HEK293 (cell line): ENCODE data around the gene EBF3.

ENCODE experiments used
- CTCF ChIA-PET: fragments of 350-600 bp; formaldehyde crosslinking; extraction: SDS; loops from one replicate; lab custom pipeline; 2021; ENCODE audit warnings: antibody characterized with exemption; lab: Yijun Ruan, JAX
- POLR2A ChIA-PET: fragments of 300-600 bp; formaldehyde crosslinking; extraction: SDS; loops from one replicate; lab custom pipeline; 2020; ENCODE audit warnings: antibody characterized with exemption, inconsistent platforms; lab: Yijun Ruan, JAX
- H3K27ac ChIP-seq: fragments of 200-500 bp; sonication (Bioruptor generic); 2 replicates; pipeline ENCODE4 v1.5.1; 2014; ENCODE audit warnings: low read depth, low read length, control low read depth, inconsistent platforms; ENCODE audit errors: extremely low read depth
- H3K36me3 ChIP-seq, 2 experiments: fragments of 200-500 bp in 1 of 2; sonication (Bioruptor generic) in 1 of 2; 1 replicate in 1 of 2; 2 replicates in 1 of 2; pipeline ENCODE4 v1.5.1; 2014 to 2017; ENCODE audit warnings: inconsistent platforms in 2 of 2, low read length in 2 of 2; ENCODE audit not compliant: control insufficient read depth in 2 of 2, insufficient read depth in 1 of 2
- H3K4me1 ChIP-seq: fragments of 200-500 bp; sonication (Bioruptor generic); 2 replicates; pipeline ENCODE4 v1.5.1; 2014; ENCODE audit warnings: mild to moderate bottlenecking, low read length, inconsistent platforms; ENCODE audit not compliant: control insufficient read depth, insufficient read depth
- H3K4me3 ChIP-seq: 2 replicates; pipeline ENCODE4 v1.5.1; 2011; ENCODE audit warnings: low read depth, mild to moderate bottlenecking, control low read depth, low read length, moderate library complexity
- H3K9me3 ChIP-seq: fragments of 200-500 bp; sonication (Bioruptor generic); 2 replicates; pipeline ENCODE4 v1.5.1; 2014; ENCODE audit warnings: low read depth, low read length, inconsistent platforms; ENCODE audit not compliant: control insufficient read depth, insufficient read depth
- FEZF1 ChIP-seq: fragments of 450-650 bp; formaldehyde crosslinking; IDR thresholded peaks from 2 replicates; pipeline ENCODE4 v1.5.1; 2016; ENCODE audit warnings: missing biosample characterization, missing genetic modification characterization
- KLF10 ChIP-seq: fragments of 450-650 bp; IDR thresholded peaks from 2 replicates; pipeline ENCODE4 v1.5.1; 2018; ENCODE audit warnings: missing biosample characterization, mild to moderate bottlenecking, missing genetic modification characterization
- KLF7 ChIP-seq: fragments of 450-650 bp; formaldehyde crosslinking; IDR thresholded peaks from 2 replicates; pipeline ENCODE4 v1.5.1; 2016; ENCODE audit warnings: missing biosample characterization, missing genetic modification characterization, borderline replicate concordance
- PATZ1 ChIP-seq: fragments of 450-650 bp; formaldehyde crosslinking; IDR thresholded peaks from 2 replicates; pipeline ENCODE4 v1.5.1; 2016; ENCODE audit warnings: missing biosample characterization, missing genetic modification characterization
- PBX3 ChIP-seq: sonication (generic); formaldehyde crosslinking; IDR thresholded peaks from 2 replicates; pipeline ENCODE4 v1.8.1; 2022; ENCODE audit warnings: mild to moderate bottlenecking, moderate library complexity, missing genetic modification reagents
- ZNF132 ChIP-seq: fragments of 450-650 bp; formaldehyde crosslinking; IDR thresholded peaks from 2 replicates; pipeline ENCODE4 v1.5.1; 2017; ENCODE audit warnings: missing biosample characterization, missing genetic modification characterization, borderline replicate concordance
- ZNF133 ChIP-seq: fragments of 450-650 bp; formaldehyde crosslinking; IDR thresholded peaks from 2 replicates; pipeline ENCODE4 v1.5.1; 2016; ENCODE audit warnings: missing biosample characterization, missing genetic modification characterization
- ZNF146 ChIP-seq: fragments of 450-650 bp; formaldehyde crosslinking; IDR thresholded peaks from 2 replicates; pipeline ENCODE4 v1.5.1; 2016; ENCODE audit warnings: missing biosample characterization, missing genetic modification characterization
- ZNF18 ChIP-seq: fragments of 450-650 bp; formaldehyde crosslinking; IDR thresholded peaks from 2 replicates; pipeline ENCODE4 v1.5.1; 2016; ENCODE audit warnings: missing biosample characterization, missing genetic modification characterization
- ZNF350 ChIP-seq: fragments of 450-650 bp; formaldehyde crosslinking; IDR thresholded peaks from 2 replicates; pipeline ENCODE4 v1.5.0; 2017; ENCODE audit warnings: missing biosample characterization, mild to moderate bottlenecking, missing genetic modification characterization
- ZNF354C ChIP-seq: fragments of 450-650 bp; formaldehyde crosslinking; IDR thresholded peaks from 2 replicates; pipeline ENCODE4 v1.5.1; 2016; ENCODE audit warnings: missing biosample characterization, missing genetic modification characterization, low read depth, borderline replicate concordance
- ZNF501 ChIP-seq: fragments of 450-650 bp; formaldehyde crosslinking; IDR thresholded peaks from 2 replicates; pipeline ENCODE4 v1.5.1; 2016; ENCODE audit warnings: missing biosample characterization, missing genetic modification characterization
- ZNF530 ChIP-seq: fragments of 450-650 bp; formaldehyde crosslinking; IDR thresholded peaks from 2 replicates; pipeline ENCODE4 v1.5.1; 2016; ENCODE audit warnings: low read depth, missing biosample characterization, missing genetic modification characterization
- ZNF626 ChIP-seq: fragments of 450-650 bp; sonication (Bioruptor Pico); formaldehyde crosslinking; IDR thresholded peaks from 2 replicates; pipeline ENCODE4 v1.5.1; 2018; ENCODE audit warnings: missing biosample characterization, missing genetic modification characterization, inconsistent platforms
- ZNF629 ChIP-seq: fragments of 450-650 bp; formaldehyde crosslinking; IDR thresholded peaks from 2 replicates; pipeline ENCODE4 v1.5.1; 2017; ENCODE audit warnings: missing biosample characterization, missing genetic modification characterization
- ZNF639 ChIP-seq: fragments of 450-650 bp; formaldehyde crosslinking; IDR thresholded peaks from 2 replicates; pipeline ENCODE4 v1.5.1; 2016; ENCODE audit warnings: missing biosample characterization, missing genetic modification characterization
- ZNF660 ChIP-seq: fragments of 450-650 bp; IDR thresholded peaks from 2 replicates; pipeline ENCODE4 v1.5.1; 2018; ENCODE audit warnings: missing biosample characterization, mild to moderate bottlenecking, missing genetic modification characterization
- ZNF692 ChIP-seq: fragments of 450-650 bp; formaldehyde crosslinking; IDR thresholded peaks from 2 replicates; pipeline ENCODE4 v1.5.1; 2016; ENCODE audit warnings: missing biosample characterization, missing genetic modification characterization
- ZSCAN23 ChIP-seq: fragments of 450-650 bp; formaldehyde crosslinking; IDR thresholded peaks from 2 replicates; pipeline ENCODE4 v1.5.1; 2016; ENCODE audit warnings: missing biosample characterization, missing genetic modification characterization
- ZXDB ChIP-seq: fragments of 450-650 bp; formaldehyde crosslinking; IDR thresholded peaks from 2 replicates; pipeline ENCODE4 v1.5.1; 2016; ENCODE audit warnings: missing biosample characterization, missing genetic modification characterization

EBF3 gene

GRCh38 chr10:129839285-129840195 is 124.5 kb downstream of the EBF3 start (continued):
- no peak for TF ChIP-seq ZNF639 (tag by site-specific recombination)
- TF ChIP-seq ZXDB (tag by site-specific recombination), result no peak
- no peak for TF ChIP-seq KLF7
- no peak for TF ChIP-seq ZNF530
- TF ChIP-seq FEZF1 (tag by site-specific recombination), result no peak
- TF ChIP-seq ZNF692 (tag by site-specific recombination), result no peak
- TF ChIP-seq KLF10 (tag by site-specific recombination), result no peak
- TF ChIP-seq ZNF629 (tag by site-specific recombination), result no peak

GRCh38 chr10:129838794-129839193 is 125.3 kb downstream of the EBF3 start:
- CTCF ChIA-PET, result no interaction called here

GRCh38 chr10:129837909-129838582 is 126.0 kb downstream of the EBF3 start:
- TF ChIP-seq ZNF18 (tag by site-specific recombination) (no peak), PATZ1 (no peak)
- Histone ChIP-seq H3K4me3 (no peak overlapping the region), H3K4me1 (no peaks in the 10 kb centered on the region), H3K9me3 (no peaks in the 10 kb centered on the region), H3K36me3 (peaks cover 0 to 56% of the 10 kb centered on the region in 2 experiments), H3K27ac (no peak overlapping the region)
- ChIA-PET POLR2A (no interaction called here), CTCF (no interaction called here)

More at GRCh38 chr10:129838794-129839193, 125.3 kb downstream of the EBF3 start:
- Histone ChIP-seq H3K27ac (no peak overlapping the region), H3K9me3 (no peaks in the 10 kb centered on the region), H3K4me1 (no peaks in the 10 kb centered on the region), H3K36me3 (peaks cover 0 to 59% of the 10 kb centered on the region in 2 experiments)
- TF ChIP-seq ZNF350 (tag by site-specific recombination) (no peak), ZNF501 (no peak), ZSCAN23 (no peak), PBX3 (no peak), ZNF133 (tag by site-specific recombination) (no peak), ZNF660 (tag by site-specific recombination) (no peak), ZNF354C (tag by site-specific recombination) (no peak), ZNF132 (tag by site-specific recombination) (no peak), ZNF146 (tag by site-specific recombination) (no peak), ZNF626 (tag by site-specific recombination) (no peak)
- TF ChIP-seq, all 188 proteins: peak for 0
- POLR2A ChIA-PET, result no interaction called here
- H3K4me3 ChIP-seq, result no peak overlapping the region
